BE2C (cell line): Measurements from ENCODE around the gene PLCL2.

Experiments
- DNase-seq: peaks from one replicate; pipeline ENCODE4 v3.0.0-alpha.2; 2020
- H3K27me3 ChIP-seq: fragments of 250-450 bp; sonication (Bioruptor Pico); 2 replicates; pipeline ENCODE4 v1.5.1; 2020; ENCODE audit warnings: mild to moderate bottlenecking
- H3K36me3 ChIP-seq: fragments of 250-450 bp; sonication (Bioruptor Pico); 2 replicates; pipeline ENCODE4 v1.5.1; 2020; ENCODE audit warnings: mild to moderate bottlenecking
- H3K4me1 ChIP-seq: fragments of 250-450 bp; sonication (Bioruptor Pico); 2 replicates; pipeline ENCODE4 v1.5.1; 2020
- H3K4me3 ChIP-seq: 2 replicates; pipeline ENCODE4 v1.5.1; 2011; ENCODE audit warnings: low read depth, low read length
- H3K9me3 ChIP-seq: fragments of 250-450 bp; sonication (Bioruptor Pico); 2 replicates; pipeline ENCODE4 v1.5.1; 2020
- CTCF ChIP-seq: IDR thresholded peaks from 2 replicates; pipeline ENCODE4 v1.5.1; 2012; ENCODE audit warnings: mild to moderate bottlenecking, low read depth, low read length

Gene PLCL2

GRCh38 chr3:16990163-16990562 lies 105.4 kb downstream of the PLCL2 start:
- no peak for TF ChIP-seq CTCF
- H3K9me3 ChIP-seq = no peaks in the 10 kb centered on the region
- no peaks in the 10 kb centered on the region for H3K4me1 ChIP-seq
- H3K36me3 ChIP-seq = no peaks in the 10 kb centered on the region
- no peak for DNase-seq
- no peak overlapping the region for H3K4me3 ChIP-seq
- H3K27me3 ChIP-seq = no peaks in the 10 kb centered on the region

GRCh38 chr3:16992198-16992597 lies 107.4 kb downstream of the PLCL2 start:
- no peak for TF ChIP-seq CTCF
- Histone ChIP-seq H3K4me1 (no peaks in the 10 kb centered on the region), H3K27me3 (no peaks in the 10 kb centered on the region), H3K36me3 (no peaks in the 10 kb centered on the region), H3K9me3 (no peaks in the 10 kb centered on the region), H3K4me3 (no peak overlapping the region)
- DNase-seq = no peak

GRCh38 chr3:16993227-16993626 lies 108.5 kb downstream of the PLCL2 start:
- no peaks in the 10 kb centered on the region for H3K9me3 ChIP-seq
- no peak for TF ChIP-seq CTCF
- no peaks in the 10 kb centered on the region for H3K36me3 ChIP-seq
- H3K27me3 ChIP-seq = no peaks in the 10 kb centered on the region
- DNase-seq = no peak
- H3K4me1 ChIP-seq = no peaks in the 10 kb centered on the region
- H3K4me3 ChIP-seq = no peak overlapping the region

- no peaks in the 10 kb centered on the region for H3K9me3 ChIP-seq
These were observed 110.2 kb downstream of the PLCL2 start for GRCh38 chr3:16994854-16995525.

GRCh38 chr3:16995601-16996000 lies 110.8 kb downstream of the PLCL2 start:
- H3K9me3 ChIP-seq = no peaks in the 10 kb centered on the region
- H3K36me3 ChIP-seq = no peaks in the 10 kb centered on the region
- no peak for DNase-seq
- H3K4me3 ChIP-seq = no peak overlapping the region
- no peaks in the 10 kb centered on the region for H3K4me1 ChIP-seq
- H3K27me3 ChIP-seq = no peaks in the 10 kb centered on the region
- TF ChIP-seq CTCF = no peak

More at GRCh38 chr3:16994854-16995525, 110.2 kb downstream of the PLCL2 start:
- Histone ChIP-seq H3K36me3 (no peaks in the 10 kb centered on the region), H3K4me1 (no peaks in the 10 kb centered on the region), H3K27me3 (no peaks in the 10 kb centered on the region), H3K4me3 (no peak overlapping the region)
- DNase-seq = no peak
- no peak for TF ChIP-seq CTCF

- no peak for TF ChIP-seq CTCF
- Histone ChIP-seq H3K4me1 (no peaks in the 10 kb centered on the region), H3K9me3 (no peaks in the 10 kb centered on the region), H3K4me3 (no peak overlapping the region), H3K36me3 (no peaks in the 10 kb centered on the region), H3K27me3 (no peaks in the 10 kb centered on the region)
- no peak for DNase-seq
These were observed 113.6 kb downstream of the PLCL2 start for GRCh38 chr3:16998236-16998923.
